Esophagus squamous epithelium (tissue), 5 donors: ENCODE measurements around the gene FBXW7. TPM values are rescaled to one million over a fixed set of nuclear protein-coding genes. Genes with fewer than 3 reads are reported as not detected.

Experiments
- DNase-seq: peaks from one replicate; lab custom pipeline; 2025; lab: John Stamatoyannopoulos, UW
- H3K27ac ChIP-seq, 4 donors: fragments of 200-600 bp; sonication (generic); one replicate each; pipeline ENCODE4 v1.5.1; 2016 to 2019; ENCODE audit warnings: mild to moderate bottlenecking in 1 of 4
- H3K27me3 ChIP-seq, 4 donors: fragments of 200-600 bp; sonication (generic); 1 replicate in 3 of 4; 2 replicates in 1 of 4; pipeline versions ENCODE4 v1.5.1 to v1.6.0; 2017 to 2021; ENCODE audit warnings: antibody characterized with exemption in 1 of 4
- H3K36me3 ChIP-seq, 3 donors: fragments of 200-600 bp; sonication (generic); one replicate each; pipeline ENCODE4 v1.5.1; 2016 to 2019
- H3K4me1 ChIP-seq, 3 donors: fragments of 200-600 bp; sonication (generic); one replicate each; pipeline ENCODE4 v1.5.1; 2017 to 2019
- H3K4me3 ChIP-seq, 4 donors: fragments of 200-600 bp; sonication (generic); 1 replicate in 3 of 4; 2 replicates in 1 of 4; pipeline ENCODE4 v1.5.1; 2016 to 2019; ENCODE audit warnings: mild to moderate bottlenecking in 2 of 4, moderate library complexity in 1 of 4
- H3K9me3 ChIP-seq, 3 donors: fragments of 200-600 bp; sonication (generic); one replicate each; pipeline ENCODE4 v1.5.1; 2016 to 2019
- CTCF ChIP-seq, 6 experiments: fragments of 450-650 bp in 4 of 6; fragments of 200-600 bp in 2 of 6; sonication (generic) in 2 of 6; IDR thresholded peaks; one replicate each; pipeline ENCODE4 v1.5.1; 2016 to 2019; ENCODE audit warnings: antibody characterized with exemption in 6 of 6, mild to moderate bottlenecking in 4 of 6, moderate library complexity in 4 of 6
- POLR2A ChIP-seq, 4 donors: fragments of 450-650 bp; IDR thresholded peaks; one replicate each; pipeline ENCODE4 v1.6.1; 2017; ENCODE audit warnings: antibody characterized with exemption in 4 of 4, mild to moderate bottlenecking in 4 of 4, moderate library complexity in 3 of 4
- WGBS, 2 donors: methylation state at CpG; one replicate each; pipeline ENCODE4 v1.1.5; 2018; 5-methylcytosine and 5-hydroxymethylcytosine counted together
- intact Hi-C: fragments of 100-400 bp; cut with DNase I; formaldehyde crosslinking; loops from one replicate; pipeline ENCODE4 v1.15.0; 2022
- total RNA-seq, 4 donors: library from RNA; depleted of rRNA; stranded (reverse); fragments of >200 nt; gene quantifications; one replicate each; pipeline ENCODE4 v1.1.0, GENCODE V29; 2016
- donor health status: DM: yes; HTN: yes; CAD: no.

Gene FBXW7
- total RNA-seq, 4 donors from 2014 or later, result 32.3 to 92.7 (median 36.9) TPM

GRCh38 chr4:152480326-152480725 lies 55.6 kb downstream of the FBXW7 start:
- TF ChIP-seq POLR2A (IDR thresholded peaks at IDR 0.05), result no peak
- no peak for TF ChIP-seq CTCF (IDR thresholded peaks at IDR 0.05)
- intact Hi-C loops, result no loop called here

GRCh38 chr4:152479428-152480026 lies 56.4 kb downstream of the FBXW7 start:
- Histone ChIP-seq H3K27ac (no peak overlapping the region), H3K4me3 (no peak overlapping the region), H3K9me3 (no peaks in the 10 kb centered on the region), H3K36me3 (no peaks in the 10 kb centered on the region), H3K27me3 (no peaks in the 10 kb centered on the region), H3K4me1 (peaks cover 0 to 7% (median 0%) of the 10 kb centered on the region in 3 donors)
- intact Hi-C loops, result no loop called here
- no peak for DNase-seq
- no peak for TF ChIP-seq POLR2A (IDR thresholded peaks at IDR 0.05)
- TF ChIP-seq CTCF (IDR thresholded peaks at IDR 0.05), result no peak
- whole genome bisulfite sequencing, 2 donors, result 90 to 93% methylated on average over 5 of the region's 5 CpGs

More at GRCh38 chr4:152480326-152480725, 55.6 kb downstream of the FBXW7 start:
- Histone ChIP-seq H3K36me3 (no peaks in the 10 kb centered on the region), H3K9me3 (no peaks in the 10 kb centered on the region), H3K4me1 (peaks cover 0 to 7% (median 0%) of the 10 kb centered on the region in 3 donors), H3K27ac (no peak overlapping the region), H3K4me3 (no peak overlapping the region), H3K27me3 (no peaks in the 10 kb centered on the region)
- no peak for DNase-seq

GRCh38 chr4:152478461-152479237 lies 57.2 kb downstream of the FBXW7 start:
- Histone ChIP-seq H3K27ac (no peak overlapping the region), H3K4me3 (no peak overlapping the region), H3K27me3 (no peaks in the 10 kb centered on the region), H3K36me3 (no peaks in the 10 kb centered on the region), H3K9me3 (no peaks in the 10 kb centered on the region), H3K4me1 (peaks cover 0 to 7% (median 0%) of the 10 kb centered on the region in 3 donors)
- TF ChIP-seq POLR2A (IDR thresholded peaks at IDR 0.05) (no peak), CTCF (IDR thresholded peaks at IDR 0.05) (no peak)
- DNase-seq, result no peak
- intact Hi-C loops, result no loop called here
- WGBS, 2 donors, result 80 to 83% methylated on average over 3 of the region's 3 CpGs

- no peak for DNase-seq
- H3K4me1 ChIP-seq, result peaks cover 0 to 7% (median 0%) of the 10 kb centered on the region in 3 donors
- H3K9me3 ChIP-seq, result no peaks in the 10 kb centered on the region
- no peak overlapping the region for H3K27ac ChIP-seq
- no peak overlapping the region for H3K4me3 ChIP-seq
- H3K36me3 ChIP-seq, result no peaks in the 10 kb centered on the region
- WGBS, 2 donors, result 66 to 78% methylated on average over 2 of the region's 2 CpGs
- TF ChIP-seq POLR2A (IDR thresholded peaks at IDR 0.05), result no peak
- no peak for TF ChIP-seq CTCF (IDR thresholded peaks at IDR 0.05)
- intact Hi-C loops, result no loop called here
- H3K27me3 ChIP-seq, result no peaks in the 10 kb centered on the region
Measured at GRCh38 chr4:152476796-152477195, 59.1 kb downstream of the FBXW7 start.

- Histone ChIP-seq H3K4me1 (no peaks in the 10 kb centered on the region), H3K36me3 (no peaks in the 10 kb centered on the region), H3K27ac (no peak overlapping the region), H3K9me3 (no peaks in the 10 kb centered on the region), H3K27me3 (no peaks in the 10 kb centered on the region), H3K4me3 (no peak overlapping the region)
- WGBS, 2 donors, result 93 to 94% methylated on average over 3 of the region's 3 CpGs
- DNase-seq, result no peak
- intact Hi-C loops, result no loop called here
- TF ChIP-seq POLR2A (IDR thresholded peaks at IDR 0.05), result no peak
- TF ChIP-seq CTCF (IDR thresholded peaks at IDR 0.05), result no peak
Measured at GRCh38 chr4:152471251-152471792, 64.6 kb downstream of the FBXW7 start.
